Measurements from ENCODE around the gene DYNC1H1. TPM values are rescaled to one million over a fixed set of nuclear protein-coding genes. Genes with fewer than 3 reads are reported as not detected.

The DYNC1H1 gene
- total RNA-seq, 1 donor from 2014 or later, result 413 TPM

DNA sequence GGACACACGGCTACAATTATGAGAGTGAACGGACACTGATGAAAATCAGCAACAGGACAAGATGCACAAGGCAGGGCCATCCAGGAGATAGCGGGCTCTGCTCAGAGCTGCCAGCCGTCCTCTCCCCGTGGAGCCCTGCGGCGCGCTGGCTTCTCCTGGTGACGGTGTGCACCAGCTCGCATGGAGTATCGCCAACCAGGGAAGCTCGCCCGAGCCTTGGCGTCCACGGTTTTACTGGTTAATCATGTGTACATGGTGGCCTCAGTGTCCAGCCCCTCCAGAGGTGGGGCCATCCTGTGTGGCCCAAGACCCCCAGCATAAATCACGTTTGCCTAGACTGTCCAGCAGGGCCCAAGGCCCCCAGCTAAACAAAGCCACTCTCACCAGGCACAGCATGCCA lies 31.2 kb upstream of the DYNC1H1 start:
- Mint-ChIP-seq H3K36me3 (no peaks in the 10 kb centered on the region), H3K9me3 (no peaks in the 10 kb centered on the region), H3K4me1 (ENCODE audit: unreplicated experiment) (peaks cover 4% of the 10 kb centered on the region), H3K27me3 (peaks cover 3% of the 10 kb centered on the region), H3K27ac (peak overlapping the region; percentile 16), H3K4me3 (no peak overlapping the region)
- DNase-seq (ENCODE audit: extremely low spot score, unreplicated experiment), result no peak
- TF ChIP-seq, protein P1, sequence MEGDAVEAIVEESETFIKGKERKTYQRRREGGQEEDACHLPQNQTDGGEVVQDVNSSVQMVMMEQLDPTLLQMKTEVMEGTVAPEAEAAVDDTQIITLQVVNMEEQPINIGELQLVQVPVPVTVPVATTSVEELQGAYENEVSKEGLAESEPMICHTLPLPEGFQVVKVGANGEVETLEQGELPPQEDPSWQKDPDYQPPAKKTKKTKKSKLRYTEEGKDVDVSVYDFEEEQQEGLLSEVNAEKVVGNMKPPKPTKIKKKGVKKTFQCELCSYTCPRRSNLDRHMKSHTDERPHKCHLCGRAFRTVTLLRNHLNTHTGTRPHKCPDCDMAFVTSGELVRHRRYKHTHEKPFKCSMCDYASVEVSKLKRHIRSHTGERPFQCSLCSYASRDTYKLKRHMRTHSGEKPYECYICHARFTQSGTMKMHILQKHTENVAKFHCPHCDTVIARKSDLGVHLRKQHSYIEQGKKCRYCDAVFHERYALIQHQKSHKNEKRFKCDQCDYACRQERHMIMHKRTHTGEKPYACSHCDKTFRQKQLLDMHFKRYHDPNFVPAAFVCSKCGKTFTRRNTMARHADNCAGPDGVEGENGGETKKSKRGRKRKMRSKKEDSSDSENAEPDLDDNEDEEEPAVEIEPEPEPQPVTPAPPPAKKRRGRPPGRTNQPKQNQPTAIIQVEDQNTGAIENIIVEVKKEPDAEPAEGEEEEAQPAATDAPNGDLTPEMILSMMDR (conservative IDR thresholded peaks at IDR 0.05), result no peak

DNA sequence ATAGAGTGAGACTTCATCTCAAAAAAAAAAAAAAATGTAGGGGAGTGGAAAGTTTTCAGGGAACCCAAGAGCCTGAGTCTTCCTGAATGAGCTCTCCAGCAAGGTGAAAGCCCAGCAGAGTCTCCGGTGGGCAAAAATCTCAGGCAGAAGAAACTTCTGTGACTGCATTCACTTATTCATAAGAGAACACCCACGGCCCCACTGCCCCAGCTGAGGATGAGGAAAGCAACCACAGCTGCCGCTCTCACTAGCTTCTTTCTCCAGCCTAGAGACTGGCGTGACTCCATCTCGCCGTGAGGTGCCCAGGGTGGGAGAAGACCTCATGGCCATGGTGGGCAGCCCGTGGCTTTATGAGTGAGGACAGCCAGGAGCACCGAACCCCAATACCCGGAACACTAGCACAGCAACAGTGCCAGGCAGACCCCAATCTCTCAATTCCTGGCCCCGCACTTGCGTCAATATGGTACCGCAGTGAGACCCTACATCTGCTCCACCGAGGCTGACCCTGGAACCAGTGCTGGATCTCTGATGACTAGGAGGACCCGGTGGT lies 29.7 kb upstream of the DYNC1H1 start:
- no peak overlapping the region for H3K27ac Mint-ChIP-seq
- H3K27me3 Mint-ChIP-seq, result peaks cover 12% of the 10 kb centered on the region
- H3K36me3 Mint-ChIP-seq, result no peaks in the 10 kb centered on the region
- TF ChIP-seq, protein P1 (conservative IDR thresholded peaks at IDR 0.05), result no peak
- DNase-seq (ENCODE audit: extremely low spot score, unreplicated experiment), result no peak
- H3K9me3 Mint-ChIP-seq, result no peaks in the 10 kb centered on the region
- no peak overlapping the region for H3K4me3 Mint-ChIP-seq
- H3K4me1 Mint-ChIP-seq (ENCODE audit: unreplicated experiment), result peaks cover 4% of the 10 kb centered on the region

DNA sequence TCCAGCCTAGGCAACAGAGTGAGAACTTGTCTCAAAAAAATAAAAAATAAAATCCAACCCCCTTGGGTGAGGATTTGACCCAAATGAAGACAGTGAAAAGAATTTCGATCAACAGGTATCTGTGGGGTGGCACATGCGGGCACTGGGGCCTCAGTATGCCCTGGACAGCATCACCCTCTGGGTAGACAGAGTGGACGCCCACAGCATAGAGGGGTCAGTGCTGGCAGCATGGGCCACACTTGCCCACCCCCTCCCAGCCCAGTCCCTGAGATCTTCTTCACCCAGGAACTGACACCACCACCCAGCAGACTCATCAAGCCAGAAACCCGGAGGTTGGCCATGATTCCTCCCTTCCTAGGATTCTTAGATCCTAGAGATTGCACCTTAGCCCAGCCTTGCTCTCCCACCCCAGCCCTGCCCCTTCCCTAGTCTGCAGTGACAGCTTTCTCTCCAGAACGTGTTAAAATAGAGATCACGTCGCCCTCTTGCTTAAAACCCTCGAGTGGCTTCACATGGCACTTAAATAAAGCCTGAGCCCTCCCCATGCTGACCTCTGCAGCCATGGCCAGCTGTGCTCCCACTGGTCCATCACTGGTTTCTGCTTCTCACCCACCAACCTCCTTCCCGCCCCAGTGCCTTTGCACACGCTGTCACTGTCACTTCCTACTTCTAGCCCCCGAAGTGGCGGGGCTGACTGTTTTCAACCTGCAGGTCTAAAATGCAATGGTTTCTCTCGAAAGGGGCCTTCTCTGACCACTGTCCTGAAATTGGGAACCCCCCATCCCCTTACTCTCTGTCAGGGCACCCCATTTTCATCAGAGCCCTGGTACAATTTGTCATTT lies 26.2 kb upstream of the DYNC1H1 start:
- no peaks in the 10 kb centered on the region for H3K36me3 Mint-ChIP-seq
- H3K27me3 Mint-ChIP-seq, result peaks cover 32% of the 10 kb centered on the region
- H3K9me3 Mint-ChIP-seq, result no peaks in the 10 kb centered on the region
- TF ChIP-seq, protein P1 (conservative IDR thresholded peaks at IDR 0.05), result no peak
- no peak overlapping the region for H3K4me3 Mint-ChIP-seq
- no peaks in the 10 kb centered on the region for H3K4me1 Mint-ChIP-seq (ENCODE audit: unreplicated experiment)
- H3K27ac Mint-ChIP-seq, result peak overlapping the region; percentile 73
- no peak for DNase-seq (ENCODE audit: extremely low spot score, unreplicated experiment)

DNA sequence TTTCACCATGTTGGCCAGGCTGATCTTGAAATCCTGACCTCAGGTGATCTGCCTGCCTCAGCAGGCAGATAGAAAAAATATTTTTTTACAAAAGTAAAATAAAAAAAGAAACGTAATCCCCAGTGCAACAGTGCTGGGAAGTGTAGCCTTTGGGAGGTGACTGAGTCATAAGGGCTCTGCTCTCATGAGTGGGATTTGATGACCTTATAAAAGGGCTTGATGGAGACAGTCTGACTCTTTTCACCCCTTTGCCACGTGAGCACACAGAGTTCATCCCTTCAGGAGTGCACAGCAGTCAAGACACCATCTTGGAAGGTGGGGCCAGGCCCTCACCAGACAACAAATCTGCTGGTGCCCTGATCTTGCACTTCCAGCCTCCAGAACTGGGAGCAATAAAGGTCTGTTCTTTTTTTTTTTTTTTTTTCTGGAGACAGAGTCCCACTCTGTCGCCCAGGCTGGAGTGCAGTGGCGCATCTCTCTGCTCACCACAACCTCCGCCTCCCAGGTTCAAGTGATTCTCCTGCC lies 24.7 kb upstream of the DYNC1H1 start:
- TF ChIP-seq, protein P1 (conservative IDR thresholded peaks at IDR 0.05), result no peak
- no peak overlapping the region for H3K4me3 Mint-ChIP-seq
- peaks cover 48% of the 10 kb centered on the region for H3K27me3 Mint-ChIP-seq
- no peak overlapping the region for H3K27ac Mint-ChIP-seq
- no peaks in the 10 kb centered on the region for H3K36me3 Mint-ChIP-seq
- H3K4me1 Mint-ChIP-seq (ENCODE audit: unreplicated experiment), result no peaks in the 10 kb centered on the region
- no peak for DNase-seq (ENCODE audit: extremely low spot score, unreplicated experiment)
- H3K9me3 Mint-ChIP-seq, result no peaks in the 10 kb centered on the region

DNA sequence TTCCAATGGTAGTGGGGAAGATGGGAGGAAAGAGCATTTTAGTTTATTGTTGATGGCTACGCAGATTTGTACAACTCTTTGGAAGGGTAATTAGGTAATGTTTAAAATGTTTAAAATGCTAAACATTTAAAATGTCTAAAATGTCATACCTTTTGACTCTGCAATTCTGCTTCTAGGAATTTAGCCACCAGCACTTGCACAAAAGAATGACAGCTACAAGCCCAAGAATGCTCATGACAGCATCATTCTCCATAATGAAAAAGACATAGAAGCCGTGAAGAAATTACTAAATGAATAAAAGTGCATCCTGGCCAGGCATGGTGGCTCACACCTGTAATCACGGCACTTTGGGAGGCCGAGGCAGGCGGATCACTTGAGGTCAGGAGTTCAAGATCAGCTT lies 19.9 kb upstream of the DYNC1H1 start:
- peaks cover 62% of the 10 kb centered on the region for H3K27me3 Mint-ChIP-seq
- no peaks in the 10 kb centered on the region for H3K9me3 Mint-ChIP-seq
- TF ChIP-seq, protein P1 (conservative IDR thresholded peaks at IDR 0.05), result no peak
- no peak overlapping the region for H3K4me3 Mint-ChIP-seq
- DNase-seq (ENCODE audit: extremely low spot score, unreplicated experiment), result no peak
- H3K4me1 Mint-ChIP-seq (ENCODE audit: unreplicated experiment), result peaks cover 12% of the 10 kb centered on the region
- H3K27ac Mint-ChIP-seq, result no peak overlapping the region
- H3K36me3 Mint-ChIP-seq, result no peaks in the 10 kb centered on the region

Measured in type B pancreatic cell (in vitro differentiated cells).